ENCODE results near the gene PEX14.

Gene PEX14

DNA sequence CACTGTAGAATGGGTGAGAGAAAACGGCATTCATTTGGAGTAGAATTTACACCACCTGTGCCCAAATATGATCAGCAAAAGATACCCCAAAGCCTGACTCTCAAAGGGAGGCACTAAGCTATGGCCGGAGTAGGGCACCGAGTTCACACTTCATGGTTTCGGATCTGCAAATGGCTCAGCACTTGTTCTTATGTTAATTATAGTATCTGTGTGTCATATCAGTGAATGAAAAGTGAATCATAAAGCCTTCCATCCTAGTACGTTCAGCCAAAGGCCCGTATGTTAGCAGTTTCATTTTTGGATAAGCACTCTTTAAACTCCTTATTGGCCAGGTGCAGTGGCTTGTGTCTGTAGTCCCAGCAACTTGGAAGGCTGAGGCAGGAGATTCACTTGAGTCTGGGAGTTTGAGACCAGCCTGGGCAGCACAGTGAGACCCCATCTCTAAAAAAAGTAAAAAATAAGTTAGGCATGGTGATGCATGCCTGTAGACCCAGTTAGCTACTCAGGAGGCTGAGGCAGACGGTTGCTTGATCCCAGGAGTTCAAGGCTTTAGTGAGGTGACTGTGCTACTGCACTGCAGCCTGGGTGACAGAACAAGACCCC lies 29.9 kb upstream of the PEX14 start:
- TF ChIP-seq TAF1 (IDR thresholded peaks at IDR 0.05; ENCODE audit: borderline replicate concordance, insufficient read depth, low read length) (no peak), POLR2AphosphoS5 (IDR thresholded peaks at IDR 0.05; ENCODE audit: low read depth, low read length) (no peak)
- TF ChIP-seq, protein P1, sequence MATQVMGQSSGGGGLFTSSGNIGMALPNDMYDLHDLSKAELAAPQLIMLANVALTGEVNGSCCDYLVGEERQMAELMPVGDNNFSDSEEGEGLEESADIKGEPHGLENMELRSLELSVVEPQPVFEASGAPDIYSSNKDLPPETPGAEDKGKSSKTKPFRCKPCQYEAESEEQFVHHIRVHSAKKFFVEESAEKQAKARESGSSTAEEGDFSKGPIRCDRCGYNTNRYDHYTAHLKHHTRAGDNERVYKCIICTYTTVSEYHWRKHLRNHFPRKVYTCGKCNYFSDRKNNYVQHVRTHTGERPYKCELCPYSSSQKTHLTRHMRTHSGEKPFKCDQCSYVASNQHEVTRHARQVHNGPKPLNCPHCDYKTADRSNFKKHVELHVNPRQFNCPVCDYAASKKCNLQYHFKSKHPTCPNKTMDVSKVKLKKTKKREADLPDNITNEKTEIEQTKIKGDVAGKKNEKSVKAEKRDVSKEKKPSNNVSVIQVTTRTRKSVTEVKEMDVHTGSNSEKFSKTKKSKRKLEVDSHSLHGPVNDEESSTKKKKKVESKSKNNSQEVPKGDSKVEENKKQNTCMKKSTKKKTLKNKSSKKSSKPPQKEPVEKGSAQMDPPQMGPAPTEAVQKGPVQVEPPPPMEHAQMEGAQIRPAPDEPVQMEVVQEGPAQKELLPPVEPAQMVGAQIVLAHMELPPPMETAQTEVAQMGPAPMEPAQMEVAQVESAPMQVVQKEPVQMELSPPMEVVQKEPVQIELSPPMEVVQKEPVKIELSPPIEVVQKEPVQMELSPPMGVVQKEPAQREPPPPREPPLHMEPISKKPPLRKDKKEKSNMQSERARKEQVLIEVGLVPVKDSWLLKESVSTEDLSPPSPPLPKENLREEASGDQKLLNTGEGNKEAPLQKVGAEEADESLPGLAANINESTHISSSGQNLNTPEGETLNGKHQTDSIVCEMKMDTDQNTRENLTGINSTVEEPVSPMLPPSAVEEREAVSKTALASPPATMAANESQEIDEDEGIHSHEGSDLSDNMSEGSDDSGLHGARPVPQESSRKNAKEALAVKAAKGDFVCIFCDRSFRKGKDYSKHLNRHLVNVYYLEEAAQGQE (IDR thresholded peaks at IDR 0.05; ENCODE audit: insufficient read depth in 1 of 2, low read depth in 2 of 2, low read length in 2 of 2) = no peak

DNA sequence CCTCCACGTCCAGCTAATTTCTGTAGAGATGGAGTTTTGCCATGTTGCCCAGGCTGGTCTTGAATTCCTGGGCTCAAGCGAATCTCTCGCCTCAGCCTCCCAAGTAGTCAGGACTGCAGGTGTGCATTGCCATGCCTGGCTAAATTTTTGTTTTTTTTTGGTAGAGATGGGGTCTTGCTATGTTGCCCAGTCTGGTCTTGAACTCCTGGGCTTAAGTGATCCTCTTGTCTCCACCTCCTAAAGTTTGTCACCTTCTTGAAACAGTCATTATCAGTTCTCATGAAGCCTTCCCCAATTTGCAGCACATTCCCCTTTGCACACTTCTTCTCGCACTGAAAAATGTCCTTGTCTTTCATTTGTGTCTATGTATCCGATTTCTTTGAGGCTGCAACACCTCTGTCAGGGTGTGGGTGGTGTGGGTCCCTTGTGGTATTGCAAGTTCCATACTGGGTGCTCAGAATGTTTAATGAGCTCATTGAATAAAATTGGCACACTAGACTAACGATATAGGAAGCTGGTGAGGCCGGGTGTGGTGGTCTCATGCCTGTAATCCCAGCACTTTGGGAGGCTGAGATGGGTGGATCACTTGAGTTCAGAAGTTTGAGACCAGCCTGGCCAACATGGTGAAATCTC lies 27.8 kb upstream of the PEX14 start:
- TF ChIP-seq POLR2AphosphoS5 (IDR thresholded peaks at IDR 0.05; ENCODE audit: low read depth, low read length) (no peak), FOXP2 (optimal IDR thresholded peaks at IDR 0.05; ENCODE audit: borderline replicate concordance, extremely low read depth, extremely low read length, insufficient read depth) (no peak), TAF1 (IDR thresholded peaks at IDR 0.05; ENCODE audit: borderline replicate concordance, insufficient read depth, low read length) (no peak), SIN3A (IDR thresholded peaks at IDR 0.05; ENCODE audit: borderline replicate concordance, insufficient read depth, low read length) (no peak)
- TF ChIP-seq, protein P1 (IDR thresholded peaks at IDR 0.05; ENCODE audit: insufficient read depth in 1 of 2, low read depth in 2 of 2, low read length in 2 of 2) = no peak

DNA sequence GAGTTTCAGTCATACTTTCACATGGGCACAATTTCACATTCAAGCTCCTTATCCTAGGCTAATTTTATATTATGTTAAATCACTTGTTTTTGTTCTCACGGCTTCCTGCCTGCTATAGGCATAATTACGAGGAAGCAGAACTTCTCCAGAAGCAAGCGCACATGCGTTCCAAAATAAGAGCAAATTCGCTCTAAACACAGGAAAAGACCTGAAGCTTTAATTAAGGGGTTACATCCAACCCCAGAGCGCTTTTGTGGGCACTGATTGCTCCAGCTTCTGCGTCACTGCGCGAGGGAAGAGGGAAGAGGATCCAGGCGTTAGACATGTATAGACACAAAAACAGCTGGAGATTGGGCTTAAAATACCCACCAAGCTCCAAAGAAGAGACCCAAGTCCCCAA lies 25.0 kb upstream of the PEX14 start, which contains the start of gene CORT:
Gene CORT, plus strand, starts transcription at position 281 of the 400 bp plus-strand sequence. CDS start 193 bp downstream, outside the sequence.
- TF ChIP-seq FOXP2 (optimal IDR thresholded peaks at IDR 0.05; ENCODE audit: borderline replicate concordance, extremely low read depth, extremely low read length, insufficient read depth) = no peak
- TF ChIP-seq TAF1 (IDR thresholded peaks at IDR 0.05; ENCODE audit: borderline replicate concordance, insufficient read depth, low read length) = no peak
- no peak for TF ChIP-seq SIN3A (IDR thresholded peaks at IDR 0.05; ENCODE audit: borderline replicate concordance, insufficient read depth, low read length)
- TF ChIP-seq, protein P1 (IDR thresholded peaks at IDR 0.05; ENCODE audit: insufficient read depth in 1 of 2, low read depth in 2 of 2, low read length in 2 of 2) = no peak
- TF ChIP-seq POLR2AphosphoS5 (IDR thresholded peaks at IDR 0.05; ENCODE audit: low read depth, low read length) = no peak

DNA sequence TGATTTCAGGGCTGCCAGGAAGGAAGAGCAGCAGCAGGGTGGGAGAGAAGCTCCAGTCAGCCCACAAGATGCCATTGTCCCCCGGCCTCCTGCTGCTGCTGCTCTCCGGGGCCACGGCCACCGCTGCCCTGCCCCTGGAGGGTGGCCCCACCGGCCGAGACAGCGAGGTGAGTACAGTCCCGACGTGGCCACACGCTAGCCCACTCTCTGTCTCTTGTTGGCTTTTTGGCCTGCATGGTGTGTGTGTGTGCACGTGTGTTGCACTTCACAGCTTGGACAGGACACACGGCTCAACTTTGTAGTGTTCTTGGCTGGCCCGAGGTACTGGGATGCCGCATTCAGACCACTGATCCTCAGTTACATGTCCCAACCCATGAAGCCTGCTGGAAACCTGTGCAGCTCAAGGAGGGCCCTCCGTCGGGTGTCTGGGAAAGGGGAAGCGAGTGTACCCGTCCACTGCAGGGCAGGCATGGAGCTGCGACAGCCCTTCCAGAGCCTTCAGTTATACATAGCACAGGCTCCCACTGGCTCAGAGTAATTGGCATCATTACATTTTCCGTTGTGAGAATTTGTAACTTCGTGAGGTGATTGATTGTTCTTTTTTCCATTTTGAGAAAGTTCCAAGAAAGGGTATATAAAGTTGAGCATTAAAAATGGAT lies 24.5 kb upstream of the PEX14 start:
- no peak for TF ChIP-seq POLR2AphosphoS5 (IDR thresholded peaks at IDR 0.05; ENCODE audit: low read depth, low read length)
- TF ChIP-seq, protein P1 (IDR thresholded peaks at IDR 0.05; ENCODE audit: insufficient read depth in 1 of 2, low read depth in 2 of 2, low read length in 2 of 2) = no peak
- no peak for TF ChIP-seq FOXP2 (optimal IDR thresholded peaks at IDR 0.05; ENCODE audit: borderline replicate concordance, extremely low read depth, extremely low read length, insufficient read depth)
- TF ChIP-seq TAF1 (IDR thresholded peaks at IDR 0.05; ENCODE audit: borderline replicate concordance, insufficient read depth, low read length) = no peak
- TF ChIP-seq SIN3A (IDR thresholded peaks at IDR 0.05; ENCODE audit: borderline replicate concordance, insufficient read depth, low read length) = no peak
